Cerebellar cortex (tissue), 1 donor: ENCODE data around the gene ZNF484.
A peak's percentile ranks its signal among the peaks of the same experiment; 100 is the strongest.
"Not testable (repeated sequence)": the region's sequence is repeated elsewhere in the genome, so short reads cannot be mapped to it uniquely, and the experiment has no call there.

Source experiments
- DNase-seq: peaks from one replicate; pipeline ENCODE4 v3.0.0-alpha.2; 2015; ENCODE audit warnings: low spot score

ZNF484 gene

GRCh38 chr9:92877531-92878430 is at the start of gene ZNF484:
Gene ZNF484, minus strand, starts transcription at chr9:92878038. Its CDS starts 3,009 bp downstream, at chr9:92875029.
- peak; percentile 99 for DNase-seq

- no peak for DNase-seq
Measured at GRCh38 chr9:92920437-92920836, 42.6 kb upstream of the ZNF484 start.

DNA sequence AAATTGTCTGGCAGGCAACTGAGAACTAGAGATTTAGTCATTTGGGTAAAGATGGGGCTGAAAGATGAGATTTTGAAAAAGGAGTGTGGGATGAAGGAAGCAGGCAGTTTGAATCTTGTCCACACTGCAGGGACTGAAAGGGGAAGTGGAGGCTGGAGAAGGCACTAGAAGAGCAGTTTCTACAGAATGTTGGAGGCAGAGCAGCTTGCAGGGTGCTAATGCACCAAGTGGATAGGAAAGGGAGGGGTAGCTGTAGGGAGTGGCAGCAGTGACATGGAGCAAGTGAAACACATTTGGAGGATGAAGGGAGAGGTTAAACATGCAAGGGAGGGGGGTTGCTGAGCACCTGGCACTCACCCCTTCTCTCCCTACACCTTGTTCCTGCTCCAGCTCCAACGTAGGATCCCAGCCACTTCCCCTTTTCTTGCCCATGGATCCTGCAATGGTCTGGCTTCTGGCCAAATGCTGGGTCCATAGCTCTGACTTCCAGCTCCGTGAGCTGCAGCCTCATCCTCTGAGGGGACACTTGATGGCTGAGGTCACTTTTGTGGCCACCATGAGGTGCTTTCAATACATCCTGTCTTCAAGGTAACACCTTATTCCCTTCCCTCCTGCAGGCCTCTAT is 39.5 kb upstream of the ZNF484 start:
- DNase-seq = no peak

DNA sequence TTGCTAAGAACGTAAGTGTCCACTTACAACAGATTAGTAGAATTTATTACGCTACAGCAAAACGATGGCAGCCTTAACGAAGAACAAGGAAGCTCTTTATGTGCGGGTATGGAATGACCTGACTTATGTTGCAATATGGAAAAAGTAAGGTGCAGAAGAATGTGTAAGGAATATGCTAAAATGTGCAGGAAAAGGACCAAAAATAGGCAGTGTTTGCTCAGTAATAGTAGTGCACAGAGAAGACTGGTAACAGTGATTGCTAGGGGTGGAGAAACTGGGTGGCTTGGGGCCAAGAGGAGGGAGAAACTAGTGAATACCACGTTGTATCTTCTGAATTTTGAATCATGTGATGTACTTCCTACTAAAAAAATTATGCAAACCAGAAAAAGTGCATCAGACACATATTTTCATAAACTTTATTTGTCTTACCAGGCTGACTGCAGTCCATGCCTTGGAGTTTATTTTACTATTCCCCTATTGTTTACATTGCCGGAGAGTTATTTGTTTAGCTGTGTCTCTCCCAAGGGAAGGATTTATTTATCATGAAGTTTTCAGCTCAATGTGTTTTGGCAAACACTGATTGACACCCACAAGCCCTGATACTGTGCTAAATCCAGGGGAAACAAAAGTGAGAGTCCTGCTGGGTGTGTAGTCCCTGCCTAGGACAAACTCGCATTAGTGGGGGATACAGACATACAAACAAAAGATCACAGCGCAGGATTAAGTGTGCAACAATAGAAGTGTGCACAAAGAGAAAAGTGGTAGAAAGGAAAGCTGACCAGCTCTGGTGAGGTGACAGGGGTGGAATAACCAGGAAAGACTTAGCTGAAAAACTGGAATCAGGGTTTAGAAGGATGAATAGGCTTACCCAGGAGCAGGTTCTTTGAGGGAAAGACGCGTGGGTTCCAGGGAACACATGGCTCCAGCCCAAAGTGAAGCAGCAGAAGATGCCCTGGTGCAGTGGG is 34.0 kb upstream of the ZNF484 start:
- DNase-seq = no peak

GRCh38 chr9:92905137-92905536 is 27.3 kb upstream of the ZNF484 start:
- DNase-seq = not testable (repeated sequence)

- no peak for DNase-seq
Measured at GRCh38 chr9:92897323-92897722, 19.5 kb upstream of the ZNF484 start.

GRCh38 chr9:92895812-92896436 is 18.1 kb upstream of the ZNF484 start:
- no peak for DNase-seq

DNA sequence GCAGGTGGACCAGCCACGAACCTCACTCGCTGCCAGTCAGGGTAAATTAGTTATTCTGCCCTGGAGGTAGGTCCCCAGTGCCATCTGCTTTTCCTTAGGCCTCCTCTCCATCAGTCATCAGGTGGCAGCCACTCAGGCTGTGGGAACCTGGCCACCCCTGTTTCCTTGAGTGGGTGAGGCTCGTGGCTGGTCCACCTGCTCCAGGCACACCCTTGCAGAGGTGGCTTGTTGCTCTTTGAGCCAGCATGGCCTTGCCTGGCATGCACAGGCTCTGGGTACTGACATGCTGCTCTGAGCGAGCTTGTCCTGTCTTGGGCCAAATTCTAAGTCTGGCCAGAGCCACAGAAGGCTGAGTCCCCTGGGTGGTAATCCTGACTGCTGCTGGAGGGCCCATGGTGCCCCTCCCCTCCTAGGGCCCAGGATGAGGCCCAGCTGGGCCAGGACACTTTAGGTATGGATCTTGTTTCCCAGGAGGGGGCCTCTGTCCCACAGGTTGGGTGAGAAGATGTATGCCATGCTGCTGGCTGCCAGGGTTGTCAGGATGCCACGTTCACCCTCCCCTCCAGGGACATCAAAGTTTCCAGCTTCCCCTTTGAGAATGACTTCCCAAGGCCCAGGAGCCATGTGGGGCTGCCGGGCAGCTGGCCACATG is 17.0 kb upstream of the ZNF484 start:
- DNase-seq = no peak

GRCh38 chr9:92893916-92894610 is 16.2 kb upstream of the ZNF484 start:
- not testable (repeated sequence) for DNase-seq

DNA sequence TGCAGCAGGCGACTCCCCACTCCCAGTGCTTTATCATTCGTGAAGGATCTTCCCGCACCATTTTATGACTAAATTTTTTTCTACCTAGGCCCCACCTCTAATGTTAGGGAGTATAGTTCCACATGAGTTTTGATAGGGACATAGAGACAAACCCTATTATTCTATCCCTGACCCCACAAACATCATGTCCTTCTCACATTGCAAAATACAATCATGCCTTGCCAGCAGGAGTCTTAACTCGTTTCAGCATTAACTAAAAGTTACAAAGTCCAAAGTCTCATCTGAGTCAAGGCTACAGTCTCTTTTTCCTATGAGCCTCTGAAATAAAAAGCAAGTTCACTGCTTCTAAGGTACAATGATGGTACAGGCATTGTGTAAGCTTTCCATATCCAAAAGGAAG is 14.4 kb upstream of the ZNF484 start:
- DNase-seq = not testable (repeated sequence)

- DNase-seq = no peak
Measured at GRCh38 chr9:92890761-92891160, 12.9 kb upstream of the ZNF484 start.

GRCh38 chr9:92887880-92888338 is 10.1 kb upstream of the ZNF484 start:
- no peak for DNase-seq

GRCh38 chr9:92886846-92887610 is 9.2 kb upstream of the ZNF484 start:
- not testable (repeated sequence) for DNase-seq

DNA sequence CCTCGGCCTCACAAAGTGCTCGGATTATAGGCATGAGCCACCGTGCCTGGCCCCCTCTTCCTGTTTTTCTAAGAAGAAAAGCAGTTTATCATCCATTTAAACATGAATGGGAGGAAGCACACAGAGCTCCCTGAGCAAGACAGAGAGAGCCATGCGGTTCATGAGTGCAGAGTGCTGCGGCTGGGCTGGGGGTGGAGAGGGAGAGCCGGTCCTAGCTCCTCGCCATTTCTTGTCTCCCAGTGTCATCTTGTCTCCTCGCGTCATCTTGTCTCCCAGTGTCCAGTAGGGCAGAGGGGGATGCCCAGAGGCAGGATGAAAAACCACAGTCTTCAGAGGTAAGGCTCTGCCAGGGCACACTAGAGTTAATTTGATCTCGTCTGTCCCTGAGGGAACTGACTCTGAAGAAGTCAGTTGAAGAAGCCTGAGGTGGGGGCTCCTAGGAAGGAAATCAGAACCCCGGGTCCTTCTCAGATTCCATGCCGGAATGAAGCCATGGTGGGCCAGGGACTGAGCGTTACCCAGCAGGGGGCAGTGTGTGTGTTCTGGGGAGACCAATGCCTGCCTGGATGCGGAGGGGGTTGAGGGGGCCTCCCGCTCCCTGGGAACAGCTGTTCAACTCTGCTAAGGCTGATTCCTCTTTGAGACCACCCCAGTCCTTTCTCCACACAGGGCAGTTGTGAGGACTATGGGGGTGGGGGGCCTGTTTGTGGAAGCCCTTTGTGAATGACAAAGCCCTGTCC is 6.0 kb upstream of the ZNF484 start:
- DNase-seq = not testable (repeated sequence)

GRCh38 chr9:92882276-92882675 is 4.4 kb upstream of the ZNF484 start:
- DNase-seq = no peak

- peak; percentile 10 for DNase-seq
Measured at GRCh38 chr9:92875373-92875772, 2.5 kb downstream of the ZNF484 start.

DNA sequence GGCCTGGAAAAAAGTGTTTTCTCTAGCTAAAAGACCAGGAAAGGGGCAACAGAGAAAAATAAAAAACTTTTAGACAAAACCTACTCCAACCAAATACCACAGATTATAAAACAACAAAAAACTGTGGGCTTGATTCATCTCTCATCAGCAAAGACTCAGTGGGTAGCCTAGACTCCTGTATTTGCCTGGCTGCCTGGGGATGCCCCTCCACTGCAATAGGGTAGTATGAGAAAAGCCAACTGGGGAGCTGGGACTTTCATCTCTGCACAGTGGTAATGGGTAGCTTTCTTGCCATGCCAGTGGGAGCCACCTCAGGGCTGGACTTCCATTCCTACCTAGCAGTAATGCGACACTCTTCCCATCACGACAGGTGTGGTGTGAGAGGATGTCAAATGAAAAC is 7.5 kb downstream of the ZNF484 start:
- no peak for DNase-seq

DNA sequence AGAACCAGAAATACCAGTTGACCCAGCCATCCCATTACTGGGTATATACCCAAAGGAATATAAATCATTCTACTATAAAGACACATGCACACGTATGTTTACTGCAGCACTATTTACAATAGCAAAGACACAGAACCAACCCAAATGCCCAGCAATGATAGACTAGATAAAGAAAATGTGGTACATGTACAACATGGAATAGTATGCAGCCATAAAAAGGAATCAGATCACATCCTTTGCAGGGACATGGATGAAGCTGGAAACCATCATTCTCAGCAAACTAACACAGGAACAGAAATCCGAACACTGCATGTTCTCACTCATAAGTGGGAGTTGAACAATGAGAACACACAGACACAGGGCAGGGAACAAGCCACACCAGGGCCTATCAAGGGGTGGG is 11.2 kb downstream of the ZNF484 start:
- not testable (repeated sequence) for DNase-seq

DNA sequence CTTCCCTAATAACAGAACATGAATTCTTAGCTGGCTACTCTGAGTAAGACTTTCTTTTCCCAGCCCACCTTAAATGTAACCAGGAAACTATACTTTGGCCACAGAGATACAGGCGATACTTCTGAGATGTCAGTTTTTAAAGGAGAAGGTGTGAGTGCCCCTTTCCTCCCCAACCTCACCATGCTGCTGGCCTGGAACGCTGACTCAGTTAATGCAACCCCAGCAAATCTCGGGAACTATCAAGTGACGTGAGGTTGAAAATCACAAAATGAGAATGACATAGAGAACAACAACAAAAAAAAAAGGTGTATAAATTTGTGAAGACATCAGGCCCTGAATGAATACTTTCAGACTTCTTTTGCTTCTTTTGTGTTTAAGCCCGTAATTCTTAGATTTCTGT is 13.7 kb downstream of the ZNF484 start:
- DNase-seq = no peak
